HepG2 (cell line): Measurements from ENCODE around the gene AQP9. TPM values are rescaled to one million over a fixed set of nuclear protein-coding genes. Genes with fewer than 3 reads are reported as not detected.
A peak's percentile ranks its signal among the peaks of the same experiment; 100 is the strongest.

Source experiments
- AGO1 ChIP-seq: fragments of 200-400 bp; formaldehyde crosslinking; IDR thresholded peaks from 2 replicates; pipeline ENCODE4 v1.6.1; 2017; ENCODE audit warnings: mild to moderate bottlenecking, low read depth, low read length, moderate library complexity; ENCODE audit not compliant: poor library complexity, severe bottlenecking
- CEBPG ChIP-seq: IDR thresholded peaks from 2 replicates; pipeline ENCODE4 v1.6.1; 2016
- GFI1 ChIP-seq: sonication (generic); formaldehyde crosslinking; IDR thresholded peaks from 2 replicates; pipeline ENCODE4 v1.5.0; 2020; ENCODE audit warnings: missing genetic modification reagents, mild to moderate bottlenecking, borderline replicate concordance
- JDP2 ChIP-seq: sonication (generic); formaldehyde crosslinking; IDR thresholded peaks from 2 replicates; pipeline ENCODE4 v1.8.1; 2022; ENCODE audit warnings: missing genetic modification reagents, borderline replicate concordance
- MTF1 ChIP-seq: sonication (generic); formaldehyde crosslinking; IDR thresholded peaks from 2 replicates; pipeline ENCODE4 v1.5.0; 2020; ENCODE audit warnings: missing genetic modification reagents
- NFIC ChIP-seq: IDR thresholded peaks from 2 replicates; pipeline ENCODE4 v1.6.1; 2012; ENCODE audit warnings: mild to moderate bottlenecking, low read length, inconsistent platforms
- ONECUT2 ChIP-seq: sonication (generic); formaldehyde crosslinking; IDR thresholded peaks from 2 replicates; pipeline ENCODE4 v1.4.0; 2020; ENCODE audit warnings: missing genetic modification reagents
- SIN3B ChIP-seq: fragments of 150-350 bp; IDR thresholded peaks from 2 replicates; pipeline ENCODE4 v1.6.1; 2014; ENCODE audit warnings: low read length
- SIX4 ChIP-seq: sonication (generic); formaldehyde crosslinking; IDR thresholded peaks from 2 replicates; pipeline ENCODE4 v1.4.0; 2020; ENCODE audit warnings: missing genetic modification reagents
- ZMYM4 ChIP-seq: sonication (generic); formaldehyde crosslinking; IDR thresholded peaks from 2 replicates; pipeline ENCODE4 v1.8.1; 2023; ENCODE audit warnings: mild to moderate bottlenecking, missing genetic modification reagents
- ZNF232 ChIP-seq: sonication (generic); formaldehyde crosslinking; IDR thresholded peaks from 2 replicates; pipeline ENCODE4 v1.4.0; 2020; ENCODE audit warnings: missing genetic modification reagents, borderline replicate concordance
- ZNF709 ChIP-seq: sonication (generic); formaldehyde crosslinking; IDR thresholded peaks from 2 replicates; pipeline ENCODE4 v1.5.0; 2020; ENCODE audit warnings: mild to moderate bottlenecking, missing genetic modification reagents
- ZNF761 ChIP-seq: sonication (generic); formaldehyde crosslinking; conservative IDR thresholded peaks from 2 replicates; pipeline ENCODE4 v1.4.0; 2020; ENCODE audit warnings: mild to moderate bottlenecking, missing genetic modification reagents
- polyA plus RNA-seq, 8 experiments: library from polyadenylated mRNA; depleted of rRNA in 3 of 8; stranded (reverse) in 7 of 8; unstranded in 1 of 8; fragments of >200 nt; fragmentation: Illumina TruSeq in 4 of 8; extraction: Trizol in 4 of 8; gene quantifications; 2 replicates each; pipeline versions ENCODE4 v1.2.1 to v1.2.3, GENCODE V29; 2011 to 2016; ENCODE audit warnings: low read depth in 4 of 8, missing spikeins in 1 of 8, mixed read lengths in 1 of 8; ENCODE audit not compliant: insufficient read depth in 1 of 8
- total RNA-seq, 5 experiments: library from RNA; depleted of rRNA; stranded (reverse); fragments of >200 nt; fragmentation: Illumina TruSeq; extraction: Trizol; gene quantifications; 2 replicates each; pipeline ENCODE4 v1.2.3, GENCODE V29; 2016; ENCODE audit warnings: low read depth in 1 of 5
- TF ChIP-seq, protein P1 (sequence below): sonication (generic); formaldehyde crosslinking; IDR thresholded peaks from 2 replicates; pipeline ENCODE4 v1.4.0; 2020; ENCODE audit warnings: missing genetic modification reagents
- TF ChIP-seq, protein P2 (sequence below): sonication (generic); formaldehyde crosslinking; IDR thresholded peaks from 2 replicates; pipeline ENCODE4 v1.5.0; 2020; ENCODE audit warnings: mild to moderate bottlenecking, missing genetic modification reagents, borderline replicate concordance
- TF ChIP-seq, protein P3 (sequence below): sonication (generic); formaldehyde crosslinking; IDR thresholded peaks from 2 replicates; pipeline ENCODE4 v1.5.0; 2020; ENCODE audit warnings: missing genetic modification reagents
- TF ChIP-seq, protein P4 (sequence below): IDR thresholded peaks from 2 replicates; pipeline ENCODE4 v1.6.1; 2016; ENCODE audit warnings: mild to moderate bottlenecking
- TF ChIP-seq, protein P5 (sequence below): IDR thresholded peaks from 2 replicates; pipeline ENCODE4 v1.4.0; 2020; ENCODE audit warnings: mild to moderate bottlenecking, missing genetic modification reagents

The AQP9 gene
- total and polyA plus RNA-seq, 2 of the 13 experiments (the other 11 are each of a cell fraction or from before 2014, with no cell fraction given), result not detected

DNA sequence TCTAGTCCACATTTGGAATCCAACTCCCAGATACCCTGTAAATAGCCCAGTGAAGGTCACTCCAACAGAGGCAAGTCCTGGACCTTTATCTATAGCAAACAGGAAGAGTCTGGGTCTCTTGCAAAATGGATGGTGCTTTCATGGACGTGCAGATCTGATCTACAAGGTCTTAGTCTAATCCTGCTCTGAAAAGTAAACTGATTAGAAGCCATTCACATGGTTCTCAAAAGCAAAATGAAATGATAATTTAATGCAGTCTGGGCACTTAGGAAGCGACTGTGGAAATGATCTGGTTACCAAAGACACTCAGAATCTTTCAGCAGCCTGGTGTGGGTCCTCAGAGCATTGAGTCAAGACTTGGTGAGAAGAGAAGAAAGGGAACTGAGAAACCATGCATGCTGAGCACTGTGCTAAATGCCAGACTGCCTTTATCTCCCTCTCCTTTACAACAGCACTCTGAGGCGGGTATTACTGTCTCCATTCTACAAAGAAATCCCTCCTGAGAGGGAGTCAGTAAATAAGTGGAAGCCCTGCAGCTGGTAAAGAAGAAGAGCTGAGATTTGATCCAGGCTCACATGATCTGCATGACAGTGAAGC lies 29.0 kb downstream of the AQP9 start (continued):
- TF ChIP-seq AGO1 (no peak), MTF1 (no peak), ZNF709 (CRISPR knock-in tag) (no peak), ZMYM4 (CRISPR knock-in tag) (peak; percentile 57; the same call in 1 of the 2 replicates), SIN3B (no peak), NFIC (0 out of 2 replicates have a peak, but pooled peaks have one; percentile 48), CEBPG (CRISPR knock-in tag) (peak; percentile 56), GFI1 (CRISPR knock-in tag) (0 out of 2 replicates have a peak, but pooled peaks have one; percentile 31), ONECUT2 (CRISPR knock-in tag) (peak; percentile 31; the same call in 1 of the 2 replicates), ZNF761 (no peak), JDP2 (CRISPR knock-in tag) (no peak), SIX4 (no peak), ZNF232 (CRISPR knock-in tag) (0 out of 2 replicates have a peak, but pooled peaks have one; percentile 49)
- TF ChIP-seq, protein P1, sequence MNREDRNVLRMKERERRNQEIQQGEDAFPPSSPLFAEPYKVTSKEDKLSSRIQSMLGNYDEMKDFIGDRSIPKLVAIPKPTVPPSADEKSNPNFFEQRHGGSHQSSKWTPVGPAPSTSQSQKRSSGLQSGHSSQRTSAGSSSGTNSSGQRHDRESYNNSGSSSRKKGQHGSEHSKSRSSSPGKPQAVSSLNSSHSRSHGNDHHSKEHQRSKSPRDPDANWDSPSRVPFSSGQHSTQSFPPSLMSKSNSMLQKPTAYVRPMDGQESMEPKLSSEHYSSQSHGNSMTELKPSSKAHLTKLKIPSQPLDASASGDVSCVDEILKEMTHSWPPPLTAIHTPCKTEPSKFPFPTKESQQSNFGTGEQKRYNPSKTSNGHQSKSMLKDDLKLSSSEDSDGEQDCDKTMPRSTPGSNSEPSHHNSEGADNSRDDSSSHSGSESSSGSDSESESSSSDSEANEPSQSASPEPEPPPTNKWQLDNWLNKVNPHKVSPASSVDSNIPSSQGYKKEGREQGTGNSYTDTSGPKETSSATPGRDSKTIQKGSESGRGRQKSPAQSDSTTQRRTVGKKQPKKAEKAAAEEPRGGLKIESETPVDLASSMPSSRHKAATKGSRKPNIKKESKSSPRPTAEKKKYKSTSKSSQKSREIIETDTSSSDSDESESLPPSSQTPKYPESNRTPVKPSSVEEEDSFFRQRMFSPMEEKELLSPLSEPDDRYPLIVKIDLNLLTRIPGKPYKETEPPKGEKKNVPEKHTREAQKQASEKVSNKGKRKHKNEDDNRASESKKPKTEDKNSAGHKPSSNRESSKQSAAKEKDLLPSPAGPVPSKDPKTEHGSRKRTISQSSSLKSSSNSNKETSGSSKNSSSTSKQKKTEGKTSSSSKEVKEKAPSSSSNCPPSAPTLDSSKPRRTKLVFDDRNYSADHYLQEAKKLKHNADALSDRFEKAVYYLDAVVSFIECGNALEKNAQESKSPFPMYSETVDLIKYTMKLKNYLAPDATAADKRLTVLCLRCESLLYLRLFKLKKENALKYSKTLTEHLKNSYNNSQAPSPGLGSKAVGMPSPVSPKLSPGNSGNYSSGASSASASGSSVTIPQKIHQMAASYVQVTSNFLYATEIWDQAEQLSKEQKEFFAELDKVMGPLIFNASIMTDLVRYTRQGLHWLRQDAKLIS, result no peak
- TF ChIP-seq, protein P2, sequence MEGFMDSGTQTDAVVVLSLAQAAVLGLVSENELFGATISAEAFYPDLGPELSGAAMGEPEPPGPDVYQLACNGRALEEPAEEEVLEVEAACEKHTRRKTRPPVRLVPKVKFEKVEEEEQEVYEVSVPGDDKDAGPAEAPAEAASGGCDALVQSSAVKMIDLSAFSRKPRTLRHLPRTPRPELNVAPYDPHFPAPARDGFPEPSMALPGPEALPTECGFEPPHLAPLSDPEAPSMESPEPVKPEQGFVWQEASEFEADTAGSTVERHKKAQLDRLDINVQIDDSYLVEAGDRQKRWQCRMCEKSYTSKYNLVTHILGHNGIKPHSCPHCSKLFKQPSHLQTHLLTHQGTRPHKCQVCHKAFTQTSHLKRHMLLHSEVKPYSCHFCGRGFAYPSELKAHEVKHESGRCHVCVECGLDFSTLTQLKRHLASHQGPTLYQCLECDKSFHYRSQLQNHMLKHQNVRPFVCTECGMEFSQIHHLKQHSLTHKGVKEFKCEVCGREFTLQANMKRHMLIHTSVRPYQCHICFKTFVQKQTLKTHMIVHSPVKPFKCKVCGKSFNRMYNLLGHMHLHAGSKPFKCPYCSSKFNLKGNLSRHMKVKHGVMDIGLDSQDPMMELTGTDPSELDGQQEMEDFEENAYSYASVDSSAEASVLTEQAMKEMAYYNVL (CRISPR knock-in tag), result peak; percentile 60; the same call in 1 of the 2 replicates
- TF ChIP-seq, protein P3, sequence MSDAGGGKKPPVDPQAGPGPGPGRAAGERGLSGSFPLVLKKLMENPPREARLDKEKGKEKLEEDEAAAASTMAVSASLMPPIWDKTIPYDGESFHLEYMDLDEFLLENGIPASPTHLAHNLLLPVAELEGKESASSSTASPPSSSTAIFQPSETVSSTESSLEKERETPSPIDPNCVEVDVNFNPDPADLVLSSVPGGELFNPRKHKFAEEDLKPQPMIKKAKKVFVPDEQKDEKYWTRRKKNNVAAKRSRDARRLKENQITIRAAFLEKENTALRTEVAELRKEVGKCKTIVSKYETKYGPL, result no peak
- TF ChIP-seq, protein P4, sequence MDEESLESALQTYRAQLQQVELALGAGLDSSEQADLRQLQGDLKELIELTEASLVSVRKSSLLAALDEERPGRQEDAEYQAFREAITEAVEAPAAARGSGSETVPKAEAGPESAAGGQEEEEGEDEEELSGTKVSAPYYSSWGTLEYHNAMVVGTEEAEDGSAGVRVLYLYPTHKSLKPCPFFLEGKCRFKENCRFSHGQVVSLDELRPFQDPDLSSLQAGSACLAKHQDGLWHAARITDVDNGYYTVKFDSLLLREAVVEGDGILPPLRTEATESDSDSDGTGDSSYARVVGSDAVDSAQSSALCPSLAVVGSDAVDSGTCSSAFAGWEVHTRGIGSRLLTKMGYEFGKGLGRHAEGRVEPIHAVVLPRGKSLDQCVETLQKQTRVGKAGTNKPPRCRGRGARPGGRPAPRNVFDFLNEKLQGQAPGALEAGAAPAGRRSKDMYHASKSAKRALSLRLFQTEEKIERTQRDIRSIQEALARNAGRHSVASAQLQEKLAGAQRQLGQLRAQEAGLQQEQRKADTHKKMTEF (CRISPR knock-in tag), result peak; percentile 28; the same call in 1 of the 2 replicates
- TF ChIP-seq, protein P5, sequence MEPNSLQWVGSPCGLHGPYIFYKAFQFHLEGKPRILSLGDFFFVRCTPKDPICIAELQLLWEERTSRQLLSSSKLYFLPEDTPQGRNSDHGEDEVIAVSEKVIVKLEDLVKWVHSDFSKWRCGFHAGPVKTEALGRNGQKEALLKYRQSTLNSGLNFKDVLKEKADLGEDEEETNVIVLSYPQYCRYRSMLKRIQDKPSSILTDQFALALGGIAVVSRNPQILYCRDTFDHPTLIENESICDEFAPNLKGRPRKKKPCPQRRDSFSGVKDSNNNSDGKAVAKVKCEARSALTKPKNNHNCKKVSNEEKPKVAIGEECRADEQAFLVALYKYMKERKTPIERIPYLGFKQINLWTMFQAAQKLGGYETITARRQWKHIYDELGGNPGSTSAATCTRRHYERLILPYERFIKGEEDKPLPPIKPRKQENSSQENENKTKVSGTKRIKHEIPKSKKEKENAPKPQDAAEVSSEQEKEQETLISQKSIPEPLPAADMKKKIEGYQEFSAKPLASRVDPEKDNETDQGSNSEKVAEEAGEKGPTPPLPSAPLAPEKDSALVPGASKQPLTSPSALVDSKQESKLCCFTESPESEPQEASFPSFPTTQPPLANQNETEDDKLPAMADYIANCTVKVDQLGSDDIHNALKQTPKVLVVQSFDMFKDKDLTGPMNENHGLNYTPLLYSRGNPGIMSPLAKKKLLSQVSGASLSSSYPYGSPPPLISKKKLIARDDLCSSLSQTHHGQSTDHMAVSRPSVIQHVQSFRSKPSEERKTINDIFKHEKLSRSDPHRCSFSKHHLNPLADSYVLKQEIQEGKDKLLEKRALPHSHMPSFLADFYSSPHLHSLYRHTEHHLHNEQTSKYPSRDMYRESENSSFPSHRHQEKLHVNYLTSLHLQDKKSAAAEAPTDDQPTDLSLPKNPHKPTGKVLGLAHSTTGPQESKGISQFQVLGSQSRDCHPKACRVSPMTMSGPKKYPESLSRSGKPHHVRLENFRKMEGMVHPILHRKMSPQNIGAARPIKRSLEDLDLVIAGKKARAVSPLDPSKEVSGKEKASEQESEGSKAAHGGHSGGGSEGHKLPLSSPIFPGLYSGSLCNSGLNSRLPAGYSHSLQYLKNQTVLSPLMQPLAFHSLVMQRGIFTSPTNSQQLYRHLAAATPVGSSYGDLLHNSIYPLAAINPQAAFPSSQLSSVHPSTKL (CRISPR knock-in tag), result peak; percentile 73
